Endothelial cell of umbilical vein (primary cell): ENCODE results near the gene BAZ1B. TPM values are rescaled to one million over a fixed set of nuclear protein-coding genes. Genes with fewer than 3 reads are reported as not detected.

ENCODE experiments used
- BruUV-seq: library from RNA; stranded (reverse); fragments of 400-500 nt; replicated peaks from 2 replicates; lab custom pipeline; 2021; lab: Mats Ljungman, UMichigan
- CTCF ChIA-PET: fragments of 300-600, 350-600 bp; sonication (Branson Sonifier 250); formaldehyde crosslinking; loops from one replicate; lab custom pipeline; 2021; ENCODE audit warnings: antibody characterized with exemption, inconsistent platforms; lab: Charles Lee
- POLR2A ChIA-PET: fragments of 300-600, 350-600 bp; sonication (Branson Sonifier 250); formaldehyde crosslinking; loops from one replicate; lab custom pipeline; 2021; ENCODE audit warnings: antibody characterized with exemption, inconsistent platforms; lab: Charles Lee
- DNase-seq: peaks from one replicate; pipeline ENCODE4 v3.0.0-alpha.2; 2011; ENCODE audit warnings: low read depth, low spot score
- FAIRE-seq: peaks from 2 replicates; lab custom pipeline; 2011; peaks lifted over from hg19 to GRCh38; lab: Jason Lieb, UNC
- H2AFZ ChIP-seq: 2 replicates; pipeline ENCODE4 v1.6.0; 2012; ENCODE audit warnings: low read depth, low read length, control low read depth, inconsistent platforms
- H3K27ac ChIP-seq: 2 replicates; pipeline ENCODE4 v1.5.1; 2011; ENCODE audit warnings: low read depth, mild to moderate bottlenecking, control low read depth, low read length, moderate library complexity; ENCODE audit not compliant: insufficient read depth
- H3K27me3 ChIP-seq, 2 experiments: 2 replicates each; pipeline versions ENCODE4 v1.6.0 to v1.6.1; 2011; ENCODE audit warnings: low read length in 2 of 2, mixed read lengths in 1 of 2; ENCODE audit not compliant: control insufficient read depth in 2 of 2, insufficient read depth in 2 of 2
- H3K36me3 ChIP-seq, 2 experiments: 2 replicates in 1 of 2; 3 replicates in 1 of 2; pipeline ENCODE4 v1.5.1; 2011; ENCODE audit warnings: low read length in 2 of 2, mild to moderate bottlenecking in 1 of 2, moderate library complexity in 1 of 2; ENCODE audit not compliant: control insufficient read depth in 2 of 2, insufficient read depth in 2 of 2; ENCODE audit errors: extremely low read depth in 1 of 2
- H3K4me1 ChIP-seq: 3 replicates; pipeline ENCODE4 v1.5.1; 2011; ENCODE audit warnings: mild to moderate bottlenecking, low read length; ENCODE audit not compliant: control insufficient read depth, insufficient read depth; ENCODE audit errors: extremely low read depth
- H3K4me2 ChIP-seq: 2 replicates; pipeline ENCODE4 v1.6.1; 2011; ENCODE audit warnings: low read length, control low read depth, mixed read lengths; ENCODE audit not compliant: insufficient read depth
- H3K4me3 ChIP-seq, 3 experiments: fragments of 200-600 bp in 1 of 3; sonication (generic), shearing (Covaris generic) in 1 of 3; replicated peaks in 1 of 3; 2 replicates each; pipeline ENCODE4 v1.5.1; 2011 to 2016; ENCODE audit warnings: control low read depth in 3 of 3, low read length in 3 of 3, mild to moderate bottlenecking in 2 of 3, inconsistent platforms in 1 of 3, low read depth in 1 of 3, moderate library complexity in 1 of 3; ENCODE audit not compliant: insufficient read depth in 1 of 3
- H3K79me2 ChIP-seq: 2 replicates; pipeline ENCODE4 v1.6.0; 2012; ENCODE audit warnings: low read length, inconsistent platforms; ENCODE audit not compliant: control insufficient read depth, insufficient read depth
- H3K9ac ChIP-seq: replicated peaks from 2 replicates; pipeline ENCODE3; 2011; ENCODE audit warnings: low read length, control low read depth; ENCODE audit not compliant: insufficient read depth; ENCODE audit errors: extremely low read depth
- H3K9me1 ChIP-seq: replicated peaks from 3 replicates; pipeline ENCODE4 v1.6.0; 2011; ENCODE audit warnings: mild to moderate bottlenecking, low read length; ENCODE audit not compliant: control insufficient read depth, insufficient read depth; ENCODE audit errors: extremely low read depth
- H3K9me3 ChIP-seq: replicated peaks from 2 replicates; pipeline ENCODE4 v1.5.1; 2012; ENCODE audit warnings: low read length, inconsistent platforms; ENCODE audit not compliant: control insufficient read depth, insufficient read depth
- H4K20me1 ChIP-seq: replicated peaks from 2 replicates; pipeline ENCODE3; 2011; ENCODE audit warnings: mild to moderate bottlenecking, low read length; ENCODE audit not compliant: control insufficient read depth, insufficient read depth; ENCODE audit errors: extremely low read depth
- EZH2 ChIP-seq: IDR thresholded peaks from 2 replicates; pipeline ENCODE4 v1.6.1; 2012; ENCODE audit warnings: borderline replicate concordance, low read depth, mild to moderate bottlenecking, moderate library complexity, low read length, inconsistent platforms; ENCODE audit not compliant: severe bottlenecking
- FOS ChIP-seq: IDR thresholded peaks from 2 replicates; pipeline ENCODE4 v1.6.1; 2011; ENCODE audit warnings: mild to moderate bottlenecking, low read length, moderate library complexity, borderline replicate concordance; ENCODE audit not compliant: insufficient read depth
- JUN ChIP-seq: IDR thresholded peaks from 2 replicates; pipeline ENCODE4 v1.6.1; 2011; ENCODE audit warnings: borderline replicate concordance, low read depth; ENCODE audit not compliant: insufficient read length, insufficient read depth
- POLR2A ChIP-seq: IDR thresholded peaks from 2 replicates; pipeline ENCODE4 v1.6.1; 2012; ENCODE audit warnings: low read depth, mild to moderate bottlenecking, control low read depth, low read length
- dilution Hi-C: fragments of 300-500 bp; cut with MboI; formaldehyde crosslinking; loops from one replicate; pipeline ENCODE4 v1.15.0; 2019; ENCODE audit warnings: low sequenced_read_pairs; ENCODE audit not compliant: extremely low pct_ligation_motif_present
- intact Hi-C: fragments of 100-400 bp; cut with micrococcal nuclease; formaldehyde crosslinking; loops from one replicate; pipeline ENCODE4 v1.10.0; 2022
- polyA plus RNA-seq, 4 experiments: library from polyadenylated mRNA; depleted of rRNA in 3 of 4; stranded (reverse) in 3 of 4; unstranded in 1 of 4; fragments of >200 nt; gene quantifications; 2 replicates each; pipeline versions ENCODE4 v1.2.1 to v1.2.3, GENCODE V29; 2011 to 2012; ENCODE audit warnings: missing spikeins in 1 of 4
- total RNA-seq: library from RNA; stranded (reverse); gene quantifications from 2 replicates; pipeline ENCODE4 v1.2.3, GENCODE V29; 2021
- TF ChIP-seq, protein P1 (sequence below): IDR thresholded peaks from 2 replicates; pipeline ENCODE4 v1.6.1; 2011; ENCODE audit not compliant: insufficient read depth, insufficient read length
- TF ChIP-seq, protein P2 (sequence below), 2 donors: IDR thresholded peaks; 1 replicate in 1 of 2; 2 replicates in 1 of 2; pipeline ENCODE4 v1.5.1; 2011; ENCODE audit warnings: low read length in 2 of 2, mild to moderate bottlenecking in 2 of 2, moderate library complexity in 2 of 2, control low read depth in 1 of 2, inconsistent platforms in 1 of 2, low read depth in 1 of 2; ENCODE audit not compliant: insufficient read depth in 1 of 2; ENCODE audit errors: extremely low read depth in 1 of 2

BAZ1B gene
- total and polyA plus RNA-seq, 2 donors (not counting 3 experiments of a cell fraction or from before 2014, with no cell fraction given) = 16.2 to 74.7 TPM

DNA sequence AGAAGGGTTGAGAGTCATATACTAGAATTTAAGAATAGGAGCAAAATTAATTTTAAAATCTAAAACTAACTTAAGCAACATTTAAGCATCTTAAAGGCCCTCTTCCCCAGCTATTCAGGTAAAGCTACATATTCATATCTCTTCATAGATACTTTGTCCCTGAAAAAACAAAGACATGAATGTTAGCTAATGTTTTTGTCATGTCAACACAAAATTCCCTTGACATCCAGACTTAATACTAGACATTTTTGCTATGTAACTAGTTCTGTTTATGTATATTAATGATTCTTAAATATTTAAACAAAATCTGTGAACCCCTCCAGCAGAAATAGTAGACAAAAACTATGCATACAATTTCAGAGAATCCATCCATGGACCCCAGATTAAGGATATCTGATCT lies 43.5 kb downstream of the BAZ1B start:
- no peak overlapping the region for H3K9ac ChIP-seq
- H3K27ac ChIP-seq = no peak overlapping the region
- intact Hi-C loops (no loop called here), dilution Hi-C loops (no loop called here)
- CTCF ChIA-PET = no interaction called here
- H2AFZ ChIP-seq = no peak overlapping the region
- no peak overlapping the region for H3K4me2 ChIP-seq
- no peaks in the 10 kb centered on the region for H3K27me3 ChIP-seq
- POLR2A ChIA-PET = no interaction called here
- FAIRE-seq = no peak
- no peak for DNase-seq
- BruUV-seq = no TSS peak
- no peak for TF ChIP-seq JUN
- no peak for TF ChIP-seq FOS
- TF ChIP-seq, protein P1, sequence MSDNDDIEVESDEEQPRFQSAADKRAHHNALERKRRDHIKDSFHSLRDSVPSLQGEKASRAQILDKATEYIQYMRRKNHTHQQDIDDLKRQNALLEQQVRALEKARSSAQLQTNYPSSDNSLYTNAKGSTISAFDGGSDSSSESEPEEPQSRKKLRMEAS = no peak
- TF ChIP-seq, protein P2, sequence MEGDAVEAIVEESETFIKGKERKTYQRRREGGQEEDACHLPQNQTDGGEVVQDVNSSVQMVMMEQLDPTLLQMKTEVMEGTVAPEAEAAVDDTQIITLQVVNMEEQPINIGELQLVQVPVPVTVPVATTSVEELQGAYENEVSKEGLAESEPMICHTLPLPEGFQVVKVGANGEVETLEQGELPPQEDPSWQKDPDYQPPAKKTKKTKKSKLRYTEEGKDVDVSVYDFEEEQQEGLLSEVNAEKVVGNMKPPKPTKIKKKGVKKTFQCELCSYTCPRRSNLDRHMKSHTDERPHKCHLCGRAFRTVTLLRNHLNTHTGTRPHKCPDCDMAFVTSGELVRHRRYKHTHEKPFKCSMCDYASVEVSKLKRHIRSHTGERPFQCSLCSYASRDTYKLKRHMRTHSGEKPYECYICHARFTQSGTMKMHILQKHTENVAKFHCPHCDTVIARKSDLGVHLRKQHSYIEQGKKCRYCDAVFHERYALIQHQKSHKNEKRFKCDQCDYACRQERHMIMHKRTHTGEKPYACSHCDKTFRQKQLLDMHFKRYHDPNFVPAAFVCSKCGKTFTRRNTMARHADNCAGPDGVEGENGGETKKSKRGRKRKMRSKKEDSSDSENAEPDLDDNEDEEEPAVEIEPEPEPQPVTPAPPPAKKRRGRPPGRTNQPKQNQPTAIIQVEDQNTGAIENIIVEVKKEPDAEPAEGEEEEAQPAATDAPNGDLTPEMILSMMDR (IDR thresholded peaks at IDR 0.05; ENCODE audit: extremely low read depth in 1 of 2, insufficient read depth in 1 of 2, low read depth in 1 of 2, low read length in 2 of 2) = no peak
- TF ChIP-seq EZH2 = no peak
- no peak for TF ChIP-seq POLR2A
- no peaks in the 10 kb centered on the region for H3K4me1 ChIP-seq
- no peak overlapping the region for H3K4me3 ChIP-seq
- no peaks in the 10 kb centered on the region for H3K9me3 ChIP-seq
- no peaks in the 10 kb centered on the region for H3K9me1 ChIP-seq
- peaks cover 11 to 28% of the 10 kb centered on the region in 2 experiments for H3K36me3 ChIP-seq
- peaks cover 71% of the 10 kb centered on the region for H3K79me2 ChIP-seq
- H4K20me1 ChIP-seq = no peaks in the 10 kb centered on the region
